HEK293T (cell line): ENCODE data around the gene SCAF4.

Source experiments
- ARNT ChIP-seq: fragments of 450-650 bp; IDR thresholded peaks from 2 replicates; pipeline ENCODE4 v1.6.1; 2017; ENCODE audit warnings: mild to moderate bottlenecking
- BHLHE40 ChIP-seq: fragments of 450-650 bp; IDR thresholded peaks from 2 replicates; pipeline ENCODE4 v1.6.1; 2016; ENCODE audit warnings: mild to moderate bottlenecking, moderate library complexity, borderline replicate concordance
- ELF4 ChIP-seq: fragments of 450-650 bp; IDR thresholded peaks from 2 replicates; pipeline ENCODE4 v1.6.1; 2017; ENCODE audit warnings: antibody characterized with exemption
- FOXA1 ChIP-seq: fragments of 450-650 bp; IDR thresholded peaks from 2 replicates; pipeline ENCODE4 v1.6.1; 2016; ENCODE audit warnings: mild to moderate bottlenecking
- FOXM1 ChIP-seq: fragments of 450-650 bp; IDR thresholded peaks from 2 replicates; pipeline ENCODE4 v1.6.1; 2017; ENCODE audit warnings: mild to moderate bottlenecking, borderline replicate concordance
- HDGF ChIP-seq: fragments of 450-650 bp; IDR thresholded peaks from 2 replicates; pipeline ENCODE4 v1.6.1; 2017; ENCODE audit warnings: antibody characterized with exemption, borderline replicate concordance
- L3MBTL2 ChIP-seq: fragments of 450-650 bp; conservative IDR thresholded peaks from 2 replicates; pipeline ENCODE4 v1.6.1; 2016; ENCODE audit warnings: mild to moderate bottlenecking
- NFRKB ChIP-seq: fragments of 450-650 bp; IDR thresholded peaks from 2 replicates; pipeline ENCODE4 v1.6.1; 2016; ENCODE audit warnings: mild to moderate bottlenecking, moderate library complexity
- PKNOX1 ChIP-seq: fragments of 450-650 bp; IDR thresholded peaks from 2 replicates; pipeline ENCODE4 v1.6.1; 2016
- SP1 ChIP-seq: fragments of 450-650 bp; IDR thresholded peaks from 2 replicates; pipeline ENCODE4 v1.6.1; 2017
- SUZ12 ChIP-seq: fragments of 450-650 bp; IDR thresholded peaks from 2 replicates; pipeline ENCODE4 v1.6.1; 2016; ENCODE audit warnings: mild to moderate bottlenecking
- TARDBP ChIP-seq: fragments of 450-650 bp; IDR thresholded peaks from 2 replicates; pipeline ENCODE4 v1.6.1; 2016
- ZNF384 ChIP-seq: fragments of 450-650 bp; IDR thresholded peaks from 2 replicates; pipeline ENCODE4 v1.6.1; 2016

DNA sequence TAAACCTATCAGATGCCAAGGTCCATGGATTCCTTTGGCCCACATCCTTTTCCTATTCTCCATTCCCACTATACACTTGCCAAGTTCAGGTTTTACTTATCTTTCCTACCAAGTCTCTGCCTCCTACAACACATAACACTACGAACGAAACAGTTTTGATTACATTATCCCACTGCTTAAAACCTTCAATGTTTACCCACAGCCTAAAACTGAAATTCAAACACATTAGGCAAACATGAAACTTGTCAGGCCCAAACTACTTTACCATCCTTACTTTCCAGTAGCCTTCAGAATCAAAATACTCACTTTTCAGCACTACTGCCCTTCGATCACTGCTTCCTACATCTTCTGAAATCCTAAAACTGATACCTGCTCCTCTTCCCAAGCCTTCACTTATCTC, 3.0 kb downstream of the SCAF4 start:
- TF ChIP-seq FOXM1: no peak
- no peak for TF ChIP-seq ARNT
- no peak for TF ChIP-seq BHLHE40
- no peak for TF ChIP-seq ELF4
- no peak for TF ChIP-seq L3MBTL2
- no peak for TF ChIP-seq SP1
- no peak for TF ChIP-seq PKNOX1
- TF ChIP-seq FOXA1: no peak
- TF ChIP-seq TARDBP: no peak
- TF ChIP-seq HDGF: no peak
- TF ChIP-seq NFRKB: no peak
- no peak for TF ChIP-seq ZNF384
- no peak for TF ChIP-seq SUZ12
